ENCODE data around the gene RNF224.
A peak's percentile ranks its signal among the peaks of the same experiment; 100 is the strongest.
"Not testable (repeated sequence)": the region's sequence is repeated elsewhere in the genome, so short reads cannot be mapped to it uniquely, and the experiment has no call there.

Gene RNF224

GRCh38 chr9:137255448-137256114, 28.3 kb downstream of the RNF224 start:
- DNase-seq: no peak

GRCh38 chr9:137256362-137256761, 29.1 kb downstream of the RNF224 start:
- no peak for DNase-seq

GRCh38 chr9:137256856-137257255, 29.6 kb downstream of the RNF224 start:
- DNase-seq: no peak

GRCh38 chr9:137262173-137262908, 35.0 kb downstream of the RNF224 start:
- not testable (repeated sequence) for DNase-seq

- no peak for DNase-seq
Observed at GRCh38 chr9:137262909-137263285, 35.6 kb downstream of the RNF224 start.

GRCh38 chr9:137263506-137263905, 36.2 kb downstream of the RNF224 start:
- DNase-seq: no peak

- DNase-seq: no peak
Observed at GRCh38 chr9:137264067-137264466, 36.8 kb downstream of the RNF224 start.

- DNase-seq: no peak
Observed at GRCh38 chr9:137265496-137266161, 38.3 kb downstream of the RNF224 start.

- no peak for DNase-seq
Observed at GRCh38 chr9:137266162-137266527, 38.8 kb downstream of the RNF224 start.

GRCh38 chr9:137266585-137267453, 39.5 kb downstream of the RNF224 start:
- DNase-seq: no peak

GRCh38 chr9:137267933-137268355, 40.6 kb downstream of the RNF224 start:
- no peak for DNase-seq

GRCh38 chr9:137268538-137269201, 41.4 kb downstream of the RNF224 start:
- DNase-seq: no peak

- DNase-seq: no peak
Observed at GRCh38 chr9:137269231-137269772, 42.0 kb downstream of the RNF224 start.

- peak; percentile 59 for DNase-seq
Observed at GRCh38 chr9:137270929-137271695, 43.8 kb downstream of the RNF224 start.

GRCh38 chr9:137271696-137272076, 44.4 kb downstream of the RNF224 start:
- DNase-seq: no peak

- no peak for DNase-seq
Observed at GRCh38 chr9:137272241-137273094, 45.2 kb downstream of the RNF224 start.

- DNase-seq: no peak
Observed at GRCh38 chr9:137273095-137273490, 45.8 kb downstream of the RNF224 start.

GRCh38 chr9:137273611-137274320, 46.5 kb downstream of the RNF224 start:
- no peak for DNase-seq

GRCh38 chr9:137275203-137275587, 47.9 kb downstream of the RNF224 start:
- DNase-seq: no peak

All from CD4-positive, alpha-beta T cell treated with Interleukin-17A for 4 hours (primary cell).